Endothelial cell (in vitro differentiated cells): ENCODE results near the gene RALGPS1. TPM values are rescaled to one million over a fixed set of nuclear protein-coding genes. Genes with fewer than 3 reads are reported as not detected.

Source experiments
- DNase-seq: peaks from one replicate; pipeline ENCODE4 v3.0.0; 2021; ENCODE audit warnings: low spot score
- H3K27ac Mint-ChIP-seq: one replicate; pipeline ENCODE4 v1.8.0; 2021; ENCODE audit warnings: mixed read lengths, inconsistent platforms; ENCODE audit not compliant: unreplicated experiment
- H3K27me3 Mint-ChIP-seq: one replicate; pipeline ENCODE4 v1.8.0; 2021; ENCODE audit warnings: mild to moderate bottlenecking, moderate library complexity, mixed read lengths, inconsistent platforms; ENCODE audit not compliant: unreplicated experiment
- H3K36me3 Mint-ChIP-seq: one replicate; pipeline ENCODE4 v1.8.0; 2021; ENCODE audit warnings: mild to moderate bottlenecking, low read depth, mixed read lengths, inconsistent platforms; ENCODE audit not compliant: unreplicated experiment
- H3K4me1 Mint-ChIP-seq: one replicate; pipeline ENCODE4 v1.8.0; 2021; ENCODE audit warnings: mild to moderate bottlenecking, mixed read lengths, inconsistent platforms; ENCODE audit not compliant: unreplicated experiment
- H3K4me3 Mint-ChIP-seq: one replicate; pipeline ENCODE4 v1.8.0; 2021; ENCODE audit warnings: mild to moderate bottlenecking, mixed read lengths, inconsistent platforms; ENCODE audit not compliant: unreplicated experiment
- H3K9me3 Mint-ChIP-seq: one replicate; pipeline ENCODE4 v1.8.0; 2021; ENCODE audit warnings: mixed read lengths, inconsistent platforms; ENCODE audit not compliant: unreplicated experiment
- CTCF ChIP-seq: fragments of 200-600 bp; sonication (generic); IDR thresholded peaks from one replicate; pipeline ENCODE4 v1.5.0; 2021; ENCODE audit warnings: antibody characterized with exemption; ENCODE audit not compliant: unreplicated experiment
- total RNA-seq: library from RNA; stranded (reverse); fragmentation: NEBNext Ultra II Directional; extraction: Animal tissue kit (Norgen Biotek cat#: 25700); gene quantifications from one replicate; pipeline ENCODE4 v1.2.1, GENCODE V29; 2021; ENCODE audit not compliant: unreplicated experiment

RALGPS1 gene
- total RNA-seq, 1 donor from 2014 or later, result 6.4 TPM

GRCh38 chr9:127237801-127238200, 323.2 kb downstream of the RALGPS1 start:
- H3K4me3 Mint-ChIP-seq, result no peak overlapping the region
- TF ChIP-seq CTCF, result no peak
- no peaks in the 10 kb centered on the region for H3K36me3 Mint-ChIP-seq
- H3K9me3 Mint-ChIP-seq, result no peaks in the 10 kb centered on the region
- DNase-seq, result no peak
- H3K27me3 Mint-ChIP-seq, result peaks cover 3% of the 10 kb centered on the region
- no peak overlapping the region for H3K27ac Mint-ChIP-seq
- H3K4me1 Mint-ChIP-seq, result no peaks in the 10 kb centered on the region

GRCh38 chr9:127241354-127241753, 326.8 kb downstream of the RALGPS1 start:
- Mint-ChIP-seq H3K27ac (no peak overlapping the region), H3K27me3 (peaks cover 7% of the 10 kb centered on the region), H3K36me3 (no peaks in the 10 kb centered on the region), H3K9me3 (no peaks in the 10 kb centered on the region), H3K4me1 (no peaks in the 10 kb centered on the region), H3K4me3 (no peak overlapping the region)
- no peak for TF ChIP-seq CTCF
- DNase-seq, result no peak

GRCh38 chr9:127244609-127245601, 330.3 kb downstream of the RALGPS1 start:
- DNase-seq, result peak; percentile 95
- H3K9me3 Mint-ChIP-seq, result no peaks in the 10 kb centered on the region
- H3K4me3 Mint-ChIP-seq, result peak overlapping the region; percentile 96
- TF ChIP-seq CTCF, result no peak
- peaks cover 5% of the 10 kb centered on the region for H3K27me3 Mint-ChIP-seq
- peak overlapping the region; percentile 36 for H3K27ac Mint-ChIP-seq
- H3K4me1 Mint-ChIP-seq, result peaks cover under 1% of the 10 kb centered on the region
- no peaks in the 10 kb centered on the region for H3K36me3 Mint-ChIP-seq

- no peak for TF ChIP-seq CTCF
- Mint-ChIP-seq H3K4me1 (peaks cover 7% of the 10 kb centered on the region), H3K36me3 (no peaks in the 10 kb centered on the region), H3K4me3 (peak overlapping the region; percentile 96), H3K27ac (no peak overlapping the region), H3K9me3 (no peaks in the 10 kb centered on the region), H3K27me3 (peaks cover 5% of the 10 kb centered on the region)
- DNase-seq, result no peak
Observed at GRCh38 chr9:127245637-127246164, 331.1 kb downstream of the RALGPS1 start.

- no peaks in the 10 kb centered on the region for H3K9me3 Mint-ChIP-seq
Observed at GRCh38 chr9:127248241-127248640, 333.7 kb downstream of the RALGPS1 start.

More at GRCh38 chr9:127248241-127248640, 333.7 kb downstream of the RALGPS1 start:
- Mint-ChIP-seq H3K4me3 (no peak overlapping the region), H3K27ac (no peak overlapping the region), H3K36me3 (no peaks in the 10 kb centered on the region), H3K27me3 (peaks cover 3% of the 10 kb centered on the region), H3K4me1 (peaks cover 7% of the 10 kb centered on the region)
- no peak for DNase-seq
- TF ChIP-seq CTCF, result no peak
